ENCODE data around the gene FAM228A.

The FAM228A gene

DNA sequence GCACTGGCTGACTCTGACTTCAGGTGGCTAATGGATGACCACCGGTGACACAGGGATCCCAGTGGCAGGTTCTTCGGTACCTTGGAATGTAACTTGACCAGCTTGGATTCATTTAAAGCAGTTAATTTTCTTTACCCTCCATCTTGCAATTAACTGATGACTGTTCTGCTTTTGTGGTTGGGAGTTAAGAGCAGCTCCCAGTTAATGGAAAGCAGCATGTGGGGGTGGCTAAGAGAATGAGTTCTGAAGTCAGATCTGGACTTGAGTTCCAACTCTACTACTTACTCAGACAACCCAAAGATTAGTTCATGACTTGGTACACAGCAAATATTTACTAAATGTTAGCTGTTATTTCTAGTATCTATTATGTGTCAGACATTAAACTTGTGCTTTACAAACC is 58.5 kb downstream of the FAM228A start:
- Histone ChIP-seq H3K4me1 (ENCODE audit: control insufficient read depth, insufficient read depth, low read length) (peaks cover 7% of the 10 kb centered on the region), H3K27me3 (ENCODE audit: control insufficient read depth, insufficient read depth, low read length) (no peaks in the 10 kb centered on the region), H3K36me3 (ENCODE audit: insufficient read depth, low read length) (no peaks in the 10 kb centered on the region), H3K4me2 (ENCODE audit: low read length) (no peak overlapping the region), H3K9ac (ENCODE audit: low read depth, low read length) (no peak overlapping the region), H3K9me3 (replicated peaks; ENCODE audit: low read length) (no peaks in the 10 kb centered on the region), H3K4me3 (ENCODE audit: low read length) (no peak overlapping the region)

DNA sequence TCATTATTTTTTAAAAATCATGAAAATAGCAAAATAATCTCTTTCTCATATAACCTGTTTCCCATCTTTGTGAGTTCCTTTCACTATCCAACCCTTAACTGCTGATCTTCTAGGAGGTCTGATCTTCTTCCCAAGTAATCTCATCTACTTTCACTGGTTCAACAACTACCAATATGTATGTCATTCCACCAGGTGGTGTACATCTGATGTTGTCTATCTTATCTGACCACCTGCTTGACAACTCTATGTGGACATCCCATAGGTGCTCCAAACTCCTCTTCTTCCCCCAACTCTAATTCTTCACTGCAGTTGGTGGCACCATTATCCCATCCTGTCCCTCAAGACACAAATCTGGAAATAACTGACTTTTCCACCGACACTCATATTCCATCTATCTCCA is 62.5 kb downstream of the FAM228A start:
- Histone ChIP-seq H3K9ac (ENCODE audit: low read depth, low read length) (no peak overlapping the region), H3K36me3 (ENCODE audit: insufficient read depth, low read length) (no peaks in the 10 kb centered on the region), H3K27me3 (ENCODE audit: control insufficient read depth, insufficient read depth, low read length) (no peaks in the 10 kb centered on the region), H3K4me1 (ENCODE audit: control insufficient read depth, insufficient read depth, low read length) (no peaks in the 10 kb centered on the region), H3K4me3 (ENCODE audit: low read length) (no peak overlapping the region), H3K9me3 (replicated peaks; ENCODE audit: low read length) (no peaks in the 10 kb centered on the region), H3K4me2 (ENCODE audit: low read length) (no peak overlapping the region)

DNA sequence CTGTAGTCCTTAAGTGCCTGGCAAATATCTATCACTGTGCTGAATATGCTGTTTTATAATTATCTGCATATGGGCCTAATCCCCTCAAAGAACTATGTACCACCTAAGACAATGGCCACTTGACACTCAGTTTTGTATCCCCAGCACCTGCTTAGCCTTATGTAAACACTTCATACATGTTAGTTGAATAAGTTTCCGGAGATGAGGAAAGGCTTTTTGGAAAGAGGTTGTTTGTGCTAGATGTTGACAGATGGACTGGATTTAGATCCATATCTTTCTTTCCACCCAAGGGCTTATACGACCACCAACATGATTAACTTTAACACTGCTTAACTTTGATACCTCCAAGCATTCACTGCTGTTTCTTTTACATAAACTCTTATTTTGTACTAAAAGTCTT is 63.3 kb downstream of the FAM228A start:
- no peak overlapping the region for H3K4me3 ChIP-seq (ENCODE audit: low read length)
- no peak overlapping the region for H3K4me2 ChIP-seq (ENCODE audit: low read length)
- H3K36me3 ChIP-seq (ENCODE audit: insufficient read depth, low read length), result no peaks in the 10 kb centered on the region
- H3K27me3 ChIP-seq (ENCODE audit: control insufficient read depth, insufficient read depth, low read length), result no peaks in the 10 kb centered on the region
- H3K9ac ChIP-seq (ENCODE audit: low read depth, low read length), result no peak overlapping the region
- H3K9me3 ChIP-seq (replicated peaks; ENCODE audit: low read length), result no peaks in the 10 kb centered on the region
- H3K4me1 ChIP-seq (ENCODE audit: control insufficient read depth, insufficient read depth, low read length), result no peaks in the 10 kb centered on the region

DNA sequence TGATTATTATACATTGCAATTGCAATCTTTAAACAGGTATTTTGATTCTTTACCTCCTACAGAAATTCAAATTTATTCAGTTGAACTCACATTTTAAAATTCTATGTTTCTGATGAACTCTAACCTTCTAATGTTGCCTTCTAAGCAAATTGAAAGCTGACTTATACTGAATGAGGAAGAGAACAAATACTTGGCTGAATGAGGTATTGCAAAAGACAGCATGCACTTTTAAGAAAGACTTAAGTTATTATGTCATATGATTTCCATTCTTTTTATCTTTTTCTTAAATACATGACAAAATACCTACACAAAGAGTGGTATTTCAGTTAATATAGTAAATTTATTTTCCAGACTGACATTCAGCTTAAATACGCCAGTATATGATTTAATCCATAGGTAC is 64.7 kb downstream of the FAM228A start:
- Histone ChIP-seq H3K36me3 (ENCODE audit: insufficient read depth, low read length) (no peaks in the 10 kb centered on the region), H3K4me1 (ENCODE audit: control insufficient read depth, insufficient read depth, low read length) (no peaks in the 10 kb centered on the region), H3K27me3 (ENCODE audit: control insufficient read depth, insufficient read depth, low read length) (no peaks in the 10 kb centered on the region), H3K4me2 (ENCODE audit: low read length) (no peak overlapping the region), H3K9me3 (replicated peaks; ENCODE audit: low read length) (no peaks in the 10 kb centered on the region), H3K9ac (ENCODE audit: low read depth, low read length) (no peak overlapping the region), H3K4me3 (ENCODE audit: low read length) (no peak overlapping the region)

Measured in skeletal muscle satellite cell (primary cell).